Activated CD4-positive, alpha-beta T cell treated with anti-CD3 and anti-CD28 coated beads, Interleukin-2, amount 10 ng/mL, durations not matched to agents 24 days and 14 days (primary cell): ENCODE results near the gene DDX23. TPM values are rescaled to one million over a fixed set of nuclear protein-coding genes. Genes with fewer than 3 reads are reported as not detected.

Experiments used
- DNase-seq: peaks from one replicate; pipeline ENCODE4 v3.0.0; 2022
- H3K27ac Mint-ChIP-seq: one replicate; pipeline ENCODE4 v1.8.0; 2022; ENCODE audit warnings: mild to moderate bottlenecking, mixed read lengths
- H3K27me3 Mint-ChIP-seq: one replicate; pipeline ENCODE4 v1.8.0; 2022; ENCODE audit warnings: mixed read lengths
- H3K36me3 Mint-ChIP-seq: one replicate; pipeline ENCODE4 v1.8.0; 2022; ENCODE audit warnings: low read depth, mild to moderate bottlenecking, mixed read lengths
- H3K4me1 Mint-ChIP-seq: one replicate; pipeline ENCODE4 v1.8.0; 2021; ENCODE audit warnings: mixed read lengths
- H3K4me3 Mint-ChIP-seq: one replicate; pipeline ENCODE4 v1.8.0; 2022; ENCODE audit warnings: mild to moderate bottlenecking, moderate library complexity, mixed read lengths
- H3K9me3 Mint-ChIP-seq: one replicate; pipeline ENCODE4 v1.8.0; 2021; ENCODE audit warnings: mixed read lengths
- intact Hi-C: fragments of 100-400 bp; cut with micrococcal nuclease; formaldehyde crosslinking; loops from one replicate; pipeline ENCODE4 v1.15.1; 2023
- total RNA-seq: library from RNA; stranded (reverse); gene quantifications from 2 replicates; pipeline ENCODE4 v1.2.3, GENCODE V29; 2022

DDX23 gene
- total RNA-seq, 1 donor from 2014 or later: 122 TPM

- peaks cover 21% of the 10 kb centered on the region for H3K27me3 Mint-ChIP-seq
- no peaks in the 10 kb centered on the region for H3K9me3 Mint-ChIP-seq
- H3K27ac Mint-ChIP-seq: peak overlapping the region; percentile 88
- peak overlapping the region; percentile 98 for H3K4me3 Mint-ChIP-seq
- H3K36me3 Mint-ChIP-seq: peaks cover 4% of the 10 kb centered on the region
- DNase-seq: peak; percentile 56
- peaks cover 30% of the 10 kb centered on the region for H3K4me1 Mint-ChIP-seq
- intact Hi-C loops: loop anchor here (2.0 to 10.0 kb wide), 2 partner anchors 17 to 629 kb away; partner anchors contain the start of gene CCDC184
These were observed 38.3 kb downstream of the DDX23 start for GRCh38 chr12:48813465-48814261.

GRCh38 chr12:48812389-48812788 lies 39.6 kb downstream of the DDX23 start:
- intact Hi-C loops: loop anchor here (10.0 kb wide), 1 partner anchor 628 kb away; the partner anchor contains the start of gene CCDC184
- Mint-ChIP-seq H3K36me3 (peaks cover 4% of the 10 kb centered on the region), H3K4me3 (peak overlapping the region; percentile 6), H3K4me1 (peaks cover 25% of the 10 kb centered on the region), H3K9me3 (no peaks in the 10 kb centered on the region), H3K27me3 (peaks cover 15% of the 10 kb centered on the region), H3K27ac (no peak overlapping the region)
- DNase-seq: no peak

- Mint-ChIP-seq H3K4me1 (peaks cover 22% of the 10 kb centered on the region), H3K27me3 (peaks cover 7% of the 10 kb centered on the region), H3K4me3 (no peak overlapping the region), H3K9me3 (no peaks in the 10 kb centered on the region), H3K27ac (no peak overlapping the region), H3K36me3 (peaks cover 2% of the 10 kb centered on the region)
- intact Hi-C loops: loop anchor here (10.0 kb wide), 1 partner anchor 627 kb away; the partner anchor contains the start of gene CCDC184
- DNase-seq: no peak
These were observed 40.4 kb downstream of the DDX23 start for GRCh38 chr12:48811437-48812090.

GRCh38 chr12:48810903-48811431 lies 41.0 kb downstream of the DDX23 start:
- Mint-ChIP-seq H3K9me3 (no peaks in the 10 kb centered on the region), H3K27me3 (peaks cover 5% of the 10 kb centered on the region), H3K36me3 (peaks cover 2% of the 10 kb centered on the region), H3K4me3 (no peak overlapping the region), H3K4me1 (peaks cover 19% of the 10 kb centered on the region), H3K27ac (no peak overlapping the region)
- DNase-seq: peak; percentile 53
- intact Hi-C loops: loop anchor here (10.0 kb wide), 1 partner anchor 626 kb away; the partner anchor contains the start of gene CCDC184

GRCh38 chr12:48807981-48808380 lies 44.0 kb downstream of the DDX23 start:
- Mint-ChIP-seq H3K4me1 (peaks cover 10% of the 10 kb centered on the region), H3K27ac (no peak overlapping the region), H3K36me3 (no peaks in the 10 kb centered on the region), H3K4me3 (no peak overlapping the region), H3K27me3 (peaks cover 4% of the 10 kb centered on the region), H3K9me3 (no peaks in the 10 kb centered on the region)
- intact Hi-C loops: no loop called here
- DNase-seq: no peak

GRCh38 chr12:48803675-48804074 lies 48.3 kb downstream of the DDX23 start:
- peaks cover 7% of the 10 kb centered on the region for H3K4me1 Mint-ChIP-seq
- H3K36me3 Mint-ChIP-seq: no peaks in the 10 kb centered on the region
- intact Hi-C loops: no loop called here
- no peak for DNase-seq
- no peak overlapping the region for H3K27ac Mint-ChIP-seq
- H3K9me3 Mint-ChIP-seq: no peaks in the 10 kb centered on the region
- no peak overlapping the region for H3K4me3 Mint-ChIP-seq
- peaks cover 4% of the 10 kb centered on the region for H3K27me3 Mint-ChIP-seq

GRCh38 chr12:48800971-48801370 lies 51.0 kb downstream of the DDX23 start:
- no peaks in the 10 kb centered on the region for H3K9me3 Mint-ChIP-seq
- no peak overlapping the region for H3K4me3 Mint-ChIP-seq
- DNase-seq: no peak
- peaks cover 5% of the 10 kb centered on the region for H3K4me1 Mint-ChIP-seq
- intact Hi-C loops: no loop called here
- peaks cover 4% of the 10 kb centered on the region for H3K27me3 Mint-ChIP-seq
- no peak overlapping the region for H3K27ac Mint-ChIP-seq
- no peaks in the 10 kb centered on the region for H3K36me3 Mint-ChIP-seq

GRCh38 chr12:48800457-48800856 lies 51.5 kb downstream of the DDX23 start:
- H3K9me3 Mint-ChIP-seq: no peaks in the 10 kb centered on the region
- intact Hi-C loops: no loop called here
- no peaks in the 10 kb centered on the region for H3K36me3 Mint-ChIP-seq
- peaks cover 5% of the 10 kb centered on the region for H3K27me3 Mint-ChIP-seq
- no peak overlapping the region for H3K27ac Mint-ChIP-seq
- no peak overlapping the region for H3K4me3 Mint-ChIP-seq
- DNase-seq: no peak
- peaks cover 6% of the 10 kb centered on the region for H3K4me1 Mint-ChIP-seq

GRCh38 chr12:48796976-48797375 lies 55.0 kb downstream of the DDX23 start:
- Mint-ChIP-seq H3K4me3 (no peak overlapping the region), H3K9me3 (no peaks in the 10 kb centered on the region), H3K27me3 (peaks cover 13% of the 10 kb centered on the region), H3K36me3 (no peaks in the 10 kb centered on the region), H3K4me1 (peaks cover 3% of the 10 kb centered on the region), H3K27ac (no peak overlapping the region)
- intact Hi-C loops: loop anchor here (1.0 to 5.0 kb wide), 3 partner anchors 18 to 255 kb away; no protein-coding TSS in a partner anchor
- DNase-seq: no peak

- intact Hi-C loops: loop anchor here (1.0 to 5.0 kb wide), 3 partner anchors 19 to 254 kb away; no protein-coding TSS in a partner anchor
- H3K27ac Mint-ChIP-seq: no peak overlapping the region
These were observed 56.2 kb downstream of the DDX23 start for GRCh38 chr12:48795550-48796455.

GRCh38 chr12:48794870-48795269 lies 57.1 kb downstream of the DDX23 start:
- Mint-ChIP-seq H3K4me3 (no peak overlapping the region), H3K9me3 (no peaks in the 10 kb centered on the region), H3K36me3 (no peaks in the 10 kb centered on the region), H3K27ac (no peak overlapping the region), H3K27me3 (peaks cover 23% of the 10 kb centered on the region), H3K4me1 (peaks cover 3% of the 10 kb centered on the region)
- intact Hi-C loops: loop anchor here (5.0 kb wide), 1 partner anchor 253 kb away; no protein-coding TSS in a partner anchor
- DNase-seq: no peak

More at GRCh38 chr12:48795550-48796455, 56.2 kb downstream of the DDX23 start:
- Mint-ChIP-seq H3K27me3 (peaks cover 15% of the 10 kb centered on the region), H3K4me3 (no peak overlapping the region), H3K36me3 (no peaks in the 10 kb centered on the region), H3K9me3 (no peaks in the 10 kb centered on the region), H3K4me1 (peaks cover 3% of the 10 kb centered on the region)
- peak; percentile 87 for DNase-seq

GRCh38 chr12:48793696-48794095 lies 58.3 kb downstream of the DDX23 start:
- Mint-ChIP-seq H3K27me3 (peaks cover 26% of the 10 kb centered on the region), H3K27ac (no peak overlapping the region), H3K4me3 (no peak overlapping the region), H3K4me1 (peaks cover 3% of the 10 kb centered on the region), H3K36me3 (no peaks in the 10 kb centered on the region), H3K9me3 (no peaks in the 10 kb centered on the region)
- intact Hi-C loops: no loop called here
- DNase-seq: no peak

- Mint-ChIP-seq H3K36me3 (no peaks in the 10 kb centered on the region), H3K4me3 (peak overlapping the region; percentile 49), H3K4me1 (peaks cover 2% of the 10 kb centered on the region), H3K27ac (no peak overlapping the region), H3K27me3 (peaks cover 48% of the 10 kb centered on the region), H3K9me3 (no peaks in the 10 kb centered on the region)
- intact Hi-C loops: no loop called here
- DNase-seq: no peak
These were observed 62.1 kb downstream of the DDX23 start for GRCh38 chr12:48789858-48790326.
